ENCODE results near the gene CFAP90.
A peak's percentile ranks its signal among the peaks of the same experiment; 100 is the strongest.

CFAP90 gene

GRCh38 chr5:7868773-7869473 lies 18.0 kb upstream of the CFAP90 start, which contains the start of the genes FASTKD3 and MTRR:
Gene FASTKD3, minus strand, starts transcription at chr5:7869031. Its CDS starts 948 bp downstream, at chr5:7868083.
Gene MTRR, plus strand, starts transcription at chr5:7869148. Its CDS starts 1,647 bp downstream, at chr5:7870795.
- DNase-seq (ENCODE audit: insufficient read length, low spot score) (peak; percentile 69), FAIRE-seq (no peak)
- no peak for TF ChIP-seq CTCF (IDR thresholded peaks at IDR 0.05; ENCODE audit: insufficient read depth, missing control alignments)

GRCh38 chr5:7868427-7868772 lies 17.5 kb upstream of the CFAP90 start:
- FAIRE-seq (no peak), DNase-seq (ENCODE audit: insufficient read length, low spot score) (no peak)
- TF ChIP-seq CTCF (IDR thresholded peaks at IDR 0.05; ENCODE audit: insufficient read depth, missing control alignments): no peak

GRCh38 chr5:7867260-7867659 lies 16.3 kb upstream of the CFAP90 start:
- DNase-seq (ENCODE audit: insufficient read length, low spot score) (no peak), FAIRE-seq (no peak)
- no peak for TF ChIP-seq CTCF (IDR thresholded peaks at IDR 0.05; ENCODE audit: insufficient read depth, missing control alignments)

GRCh38 chr5:7866196-7866595 lies 15.3 kb upstream of the CFAP90 start:
- FAIRE-seq: no peak
- no peak for DNase-seq (ENCODE audit: insufficient read length, low spot score)
- TF ChIP-seq CTCF (IDR thresholded peaks at IDR 0.05; ENCODE audit: insufficient read depth, missing control alignments): no peak

- FAIRE-seq: no peak
- TF ChIP-seq CTCF (IDR thresholded peaks at IDR 0.05; ENCODE audit: insufficient read depth, missing control alignments): no peak
- no peak for DNase-seq (ENCODE audit: insufficient read length, low spot score)
These were observed 7.1 kb upstream of the CFAP90 start for GRCh38 chr5:7857926-7858632.

GRCh38 chr5:7857361-7857760 lies 6.4 kb upstream of the CFAP90 start:
- no peak for TF ChIP-seq CTCF (IDR thresholded peaks at IDR 0.05; ENCODE audit: insufficient read depth, missing control alignments)
- FAIRE-seq (no peak), DNase-seq (ENCODE audit: insufficient read length, low spot score) (no peak)

- TF ChIP-seq CTCF (IDR thresholded peaks at IDR 0.05; ENCODE audit: insufficient read depth, missing control alignments): peak; percentile 60
- FAIRE-seq (no peak), DNase-seq (ENCODE audit: insufficient read length, low spot score) (no peak)
These were observed 5.9 kb upstream of the CFAP90 start for GRCh38 chr5:7856855-7857254.
